Caki2 (cell line): Measurements from ENCODE around the gene RPL5. TPM values are rescaled to one million over a fixed set of nuclear protein-coding genes. Genes with fewer than 3 reads are reported as not detected.
"Not testable (repeated sequence)": the region's sequence is repeated elsewhere in the genome, so short reads cannot be mapped to it uniquely, and the experiment has no call there.

Source experiments
- DNase-seq: peaks from one replicate; pipeline ENCODE4 v3.0.0-alpha.2; 2015; ENCODE audit warnings: low read depth
- in situ Hi-C: cut with HindIII; loops from 2 replicates; pipeline ENCODE4 v1.10.0; 2016; ENCODE audit warnings: low sequenced_read_pairs, low pct_unique_long_range_greater_than_20kb, mixed read lengths
- total RNA-seq: library from RNA; depleted of rRNA; stranded (reverse); fragments of >200 nt; shearing (Covaris generic); gene quantifications from 2 replicates; pipeline ENCODE4 v1.2.3, GENCODE V29; 2014; ENCODE audit warnings: low replicate concordance; rRNA removed

RPL5 gene
- 1,215 and 1,251 TPM in 2 replicates for total RNA-seq

GRCh38 chr1:92831762-92832536, at the start of gene RPL5:
Gene RPL5, plus strand, starts transcription at chr1:92832040. Its CDS starts 75 bp downstream, at chr1:92832115.
- in situ Hi-C loops: no loop called here

GRCh38 chr1:92783550-92783949, 48.3 kb upstream of the RPL5 start:
- in situ Hi-C loops, DNase-seq: not testable (repeated sequence)

More at GRCh38 chr1:92831762-92832536, at the start of gene RPL5:
- peak; percentile 95 for DNase-seq

- in situ Hi-C loops: no loop called here
- DNase-seq: peak; percentile 10
These were observed 47.7 kb upstream of the RPL5 start for GRCh38 chr1:92784021-92784638.

- in situ Hi-C loops: no loop called here
- peak; percentile 96 for DNase-seq
These were observed 47.0 kb upstream of the RPL5 start, which contains the start of gene EVI5 for GRCh38 chr1:92784639-92785500. Gene EVI5, minus strand, starts transcription at chr1:92785108. Its CDS starts 48,562 bp downstream, at chr1:92736546.

- DNase-seq: no peak
- in situ Hi-C loops: no loop called here
These were observed 45.5 kb upstream of the RPL5 start for GRCh38 chr1:92786111-92786901.

GRCh38 chr1:92790081-92790480, 41.8 kb upstream of the RPL5 start:
- DNase-seq: no peak
- in situ Hi-C loops: no loop called here

- DNase-seq: no peak
- in situ Hi-C loops: no loop called here
These were observed 41.0 kb upstream of the RPL5 start for GRCh38 chr1:92790867-92791266.

GRCh38 chr1:92791487-92792066, 40.3 kb upstream of the RPL5 start:
- DNase-seq: no peak
- in situ Hi-C loops: no loop called here

GRCh38 chr1:92792340-92792782, 39.5 kb upstream of the RPL5 start:
- peak; percentile 16 for DNase-seq
- in situ Hi-C loops: no loop called here

GRCh38 chr1:92795166-92795565, 36.7 kb upstream of the RPL5 start:
- DNase-seq: no peak
- in situ Hi-C loops: no loop called here

- in situ Hi-C loops: no loop called here
- no peak for DNase-seq
These were observed 34.5 kb upstream of the RPL5 start for GRCh38 chr1:92797297-92797696.

GRCh38 chr1:92797961-92798360, 33.9 kb upstream of the RPL5 start:
- in situ Hi-C loops: no loop called here
- DNase-seq: no peak

- in situ Hi-C loops: no loop called here
- no peak for DNase-seq
These were observed 28.5 kb upstream of the RPL5 start for GRCh38 chr1:92803140-92803887.

GRCh38 chr1:92804721-92805201, 27.1 kb upstream of the RPL5 start:
- in situ Hi-C loops: no loop called here
- peak; percentile 23 for DNase-seq

- DNase-seq: no peak
- in situ Hi-C loops: no loop called here
These were observed 26.6 kb upstream of the RPL5 start for GRCh38 chr1:92805216-92805615.

- no peak for DNase-seq
- in situ Hi-C loops: no loop called here
These were observed 23.5 kb upstream of the RPL5 start for GRCh38 chr1:92808381-92808780.

- in situ Hi-C loops: no loop called here
- DNase-seq: no peak
These were observed 15.1 kb upstream of the RPL5 start for GRCh38 chr1:92816732-92817131.
